ENCODE results near the gene EPHA5.

DNA sequence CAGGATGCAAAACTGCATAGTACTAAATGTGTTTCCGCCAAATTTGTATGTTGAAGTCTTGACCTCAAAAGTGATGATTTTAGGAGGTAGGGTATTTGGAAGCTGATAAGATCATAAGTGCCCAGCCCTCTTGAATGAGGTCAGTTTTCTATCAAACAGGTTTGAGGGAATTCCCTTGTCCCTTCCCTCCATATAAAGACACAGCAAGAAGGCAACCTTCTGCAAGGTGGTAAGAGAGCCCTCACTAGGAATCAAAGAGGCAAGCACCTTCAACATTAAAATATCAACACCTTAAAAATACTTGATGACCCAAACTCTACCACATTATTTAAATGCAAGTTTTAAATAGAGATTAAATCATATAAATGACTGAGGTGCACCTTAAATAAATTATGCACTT lies 288.6 kb downstream of the EPHA5 start:
- TF ChIP-seq CTCF (conservative IDR thresholded peaks at IDR 0.05; ENCODE audit: low read depth, low read length) = no peak
- TF ChIP-seq EZH2 (IDR thresholded peaks at IDR 0.05; ENCODE audit: low read length, unreplicated experiment) = no peak
- TF ChIP-seq EZH2phosphoT487 (IDR thresholded peaks at IDR 0.05; ENCODE audit: borderline replicate concordance, low read length) = no peak

All from PC-3 (cell line).